Neural cell (in vitro differentiated cells): ENCODE measurements around the gene SFT2D1. TPM values are rescaled to one million over a fixed set of nuclear protein-coding genes. Genes with fewer than 3 reads are reported as not detected.

Experiments
- H2AFZ ChIP-seq: fragments of 200-600, 300-800 bp; sonication (generic), shearing (Covaris generic); 2 replicates; pipeline ENCODE4 v1.6.0; 2014; ENCODE audit warnings: low read depth, mild to moderate bottlenecking, antibody characterized with exemption, low read length, moderate library complexity
- H3F3A ChIP-seq: fragments of 200-600 bp; shearing (Covaris generic); 2 replicates; pipeline ENCODE4 v1.6.1; 2016; ENCODE audit warnings: mild to moderate bottlenecking, moderate library complexity, mixed read lengths, antibody characterized with exemption, low read length; ENCODE audit not compliant: insufficient read depth, poor library complexity, severe bottlenecking
- H3K27ac ChIP-seq: fragments of 200-600, 300-800 bp; sonication (generic), shearing (Covaris generic); 2 replicates; pipeline ENCODE4 v1.5.1; 2014; ENCODE audit warnings: mild to moderate bottlenecking, low read length, moderate library complexity
- H3K27me3 ChIP-seq: fragments of 300-800, 200-600 bp; sonication (generic), shearing (Covaris generic); 2 replicates; pipeline ENCODE4 v1.6.0; 2014; ENCODE audit warnings: mild to moderate bottlenecking, low read depth, low read length, moderate library complexity; ENCODE audit not compliant: insufficient read depth
- H3K36me3 ChIP-seq: fragments of 300-800, 200-600 bp; sonication (generic), shearing (Covaris generic); 2 replicates; pipeline ENCODE4 v1.5.1; 2014; ENCODE audit warnings: mild to moderate bottlenecking, antibody characterized with exemption, low read length, moderate library complexity; ENCODE audit not compliant: insufficient read depth
- H3K4me2 ChIP-seq: fragments of 300-800, 200-600 bp; sonication (generic), shearing (Covaris generic); 2 replicates; pipeline ENCODE4 v1.6.0; 2014; ENCODE audit warnings: mild to moderate bottlenecking, low read length
- H3K4me3 ChIP-seq: fragments of 300-800, 200-600 bp; sonication (generic), shearing (Covaris generic); 2 replicates; pipeline ENCODE4 v1.5.1; 2014; ENCODE audit warnings: mild to moderate bottlenecking, low read length, moderate library complexity
- H3K79me2 ChIP-seq: fragments of 200-600 bp; shearing (Covaris generic); replicated peaks from 2 replicates; pipeline ENCODE4 v1.6.0; 2014; ENCODE audit warnings: mild to moderate bottlenecking, low read length, moderate library complexity; ENCODE audit not compliant: insufficient read depth
- H3K9ac ChIP-seq: fragments of 300-800, 200-600 bp; sonication (generic), shearing (Covaris generic); 2 replicates; pipeline ENCODE4 v1.6.1; 2016; ENCODE audit warnings: mild to moderate bottlenecking, low read length, mixed read lengths
- H3K9me2 ChIP-seq: fragments of 200-600 bp; shearing (Covaris generic); 2 replicates; pipeline ENCODE4 v1.6.1; 2016; ENCODE audit warnings: mild to moderate bottlenecking, low read length, mixed read lengths; ENCODE audit not compliant: insufficient read depth
- H3K9me3 ChIP-seq: fragments of 200-600, 300-800 bp; sonication (generic), shearing (Covaris generic); 2 replicates; pipeline ENCODE4 v1.6.1; 2016; ENCODE audit warnings: mild to moderate bottlenecking, mixed run types, low read length, moderate library complexity, mixed read lengths
- H4K20me1 ChIP-seq: fragments of 200-600 bp; shearing (Covaris generic); 2 replicates; pipeline ENCODE4 v1.6.1; 2016; ENCODE audit warnings: mild to moderate bottlenecking, mixed run types; ENCODE audit not compliant: insufficient read depth
- EP300 ChIP-seq: fragments of 450-650 bp; conservative IDR thresholded peaks from 2 replicates; pipeline ENCODE4 v1.6.1; 2014; ENCODE audit warnings: antibody characterized with exemption, mild to moderate bottlenecking, moderate library complexity; ENCODE audit not compliant: poor library complexity, severe bottlenecking
- EZH2 ChIP-seq: fragments of 200-600, 300-800 bp; shearing (Covaris generic), sonication (generic); IDR thresholded peaks from 2 replicates; pipeline ENCODE4 v1.6.1; 2014; ENCODE audit warnings: antibody characterized with exemption, low read length, borderline replicate concordance, mild to moderate bottlenecking; ENCODE audit not compliant: insufficient read depth, poor library complexity, severe bottlenecking
- MXI1 ChIP-seq: fragments of 450-650 bp; conservative IDR thresholded peaks from 2 replicates; pipeline ENCODE4 v1.6.1; 2014; ENCODE audit warnings: antibody characterized with exemption, mild to moderate bottlenecking; ENCODE audit not compliant: poor library complexity, severe bottlenecking
- SMC3 ChIP-seq: fragments of 450-650 bp; conservative IDR thresholded peaks from 2 replicates; pipeline ENCODE4 v1.6.1; 2014; ENCODE audit warnings: antibody characterized with exemption, mild to moderate bottlenecking, moderate library complexity; ENCODE audit not compliant: poor library complexity
- TAF1 ChIP-seq: IDR thresholded peaks from 2 replicates; pipeline ENCODE4 v1.6.1; 2012; ENCODE audit warnings: low read depth
- polyA plus RNA-seq: library from polyadenylated mRNA; depleted of rRNA; stranded (reverse); fragments of >200 nt; gene quantifications from 2 replicates; pipeline ENCODE4 v1.2.3, GENCODE V29; 2014
- TF ChIP-seq, protein P1 (sequence below): IDR thresholded peaks from 2 replicates; pipeline ENCODE4 v1.6.1; 2012; ENCODE audit warnings: borderline replicate concordance
- TF ChIP-seq, protein P2 (sequence below): fragments of 450-650 bp; IDR thresholded peaks from 2 replicates; pipeline ENCODE4 v1.5.1; 2014; ENCODE audit warnings: antibody characterized with exemption, mild to moderate bottlenecking, moderate library complexity; ENCODE audit not compliant: poor library complexity, severe bottlenecking

Gene SFT2D1
- polyA plus RNA-seq, 1 donor from 2014 or later: 81.7 TPM

DNA sequence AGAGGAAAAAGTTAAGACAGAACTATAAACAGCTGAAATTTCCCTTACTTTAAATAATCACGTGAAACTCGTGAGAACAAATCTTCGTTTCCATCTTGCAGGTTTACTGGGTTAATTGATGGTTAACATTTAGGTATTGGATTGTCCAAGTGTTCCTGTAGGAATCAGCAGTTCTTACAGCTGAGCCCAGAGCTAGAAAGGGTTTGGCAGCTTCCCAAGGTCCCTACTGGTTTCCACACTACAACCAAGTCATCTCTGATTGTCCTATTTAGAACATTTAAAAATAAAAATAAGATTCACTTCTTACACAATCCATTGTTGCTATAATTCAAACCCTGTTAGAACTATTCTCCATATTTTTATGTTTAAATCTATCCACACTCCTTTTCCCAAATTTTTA is 24.6 kb upstream of the SFT2D1 start:
- Histone ChIP-seq H3K4me3 (no peak overlapping the region), H3K79me2 (no peaks in the 10 kb centered on the region), H3F3A (no peaks in the 10 kb centered on the region), H3K36me3 (peaks cover 19% of the 10 kb centered on the region), H4K20me1 (no peaks in the 10 kb centered on the region), H3K9ac (no peak overlapping the region), H3K27ac (no peak overlapping the region), H3K4me2 (no peak overlapping the region), H2AFZ (no peak overlapping the region), H3K27me3 (no peaks in the 10 kb centered on the region), H3K9me2 (no peaks in the 10 kb centered on the region), H3K9me3 (no peaks in the 10 kb centered on the region)
- TF ChIP-seq SMC3: no peak
- TF ChIP-seq, protein P1, sequence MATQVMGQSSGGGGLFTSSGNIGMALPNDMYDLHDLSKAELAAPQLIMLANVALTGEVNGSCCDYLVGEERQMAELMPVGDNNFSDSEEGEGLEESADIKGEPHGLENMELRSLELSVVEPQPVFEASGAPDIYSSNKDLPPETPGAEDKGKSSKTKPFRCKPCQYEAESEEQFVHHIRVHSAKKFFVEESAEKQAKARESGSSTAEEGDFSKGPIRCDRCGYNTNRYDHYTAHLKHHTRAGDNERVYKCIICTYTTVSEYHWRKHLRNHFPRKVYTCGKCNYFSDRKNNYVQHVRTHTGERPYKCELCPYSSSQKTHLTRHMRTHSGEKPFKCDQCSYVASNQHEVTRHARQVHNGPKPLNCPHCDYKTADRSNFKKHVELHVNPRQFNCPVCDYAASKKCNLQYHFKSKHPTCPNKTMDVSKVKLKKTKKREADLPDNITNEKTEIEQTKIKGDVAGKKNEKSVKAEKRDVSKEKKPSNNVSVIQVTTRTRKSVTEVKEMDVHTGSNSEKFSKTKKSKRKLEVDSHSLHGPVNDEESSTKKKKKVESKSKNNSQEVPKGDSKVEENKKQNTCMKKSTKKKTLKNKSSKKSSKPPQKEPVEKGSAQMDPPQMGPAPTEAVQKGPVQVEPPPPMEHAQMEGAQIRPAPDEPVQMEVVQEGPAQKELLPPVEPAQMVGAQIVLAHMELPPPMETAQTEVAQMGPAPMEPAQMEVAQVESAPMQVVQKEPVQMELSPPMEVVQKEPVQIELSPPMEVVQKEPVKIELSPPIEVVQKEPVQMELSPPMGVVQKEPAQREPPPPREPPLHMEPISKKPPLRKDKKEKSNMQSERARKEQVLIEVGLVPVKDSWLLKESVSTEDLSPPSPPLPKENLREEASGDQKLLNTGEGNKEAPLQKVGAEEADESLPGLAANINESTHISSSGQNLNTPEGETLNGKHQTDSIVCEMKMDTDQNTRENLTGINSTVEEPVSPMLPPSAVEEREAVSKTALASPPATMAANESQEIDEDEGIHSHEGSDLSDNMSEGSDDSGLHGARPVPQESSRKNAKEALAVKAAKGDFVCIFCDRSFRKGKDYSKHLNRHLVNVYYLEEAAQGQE: no peak
- TF ChIP-seq EZH2: no peak

- Histone ChIP-seq H3K9me2 (no peaks in the 10 kb centered on the region), H2AFZ (no peak overlapping the region), H3K4me3 (no peak overlapping the region), H3K27ac (no peak overlapping the region), H3F3A (no peaks in the 10 kb centered on the region), H3K36me3 (peaks cover 19% of the 10 kb centered on the region), H3K79me2 (no peaks in the 10 kb centered on the region), H4K20me1 (no peaks in the 10 kb centered on the region), H3K4me2 (no peak overlapping the region), H3K27me3 (no peaks in the 10 kb centered on the region), H3K9me3 (no peaks in the 10 kb centered on the region), H3K9ac (no peak overlapping the region)
- TF ChIP-seq EP300 (no peak), EZH2 (no peak), MXI1 (no peak), TAF1 (no peak)
- TF ChIP-seq, protein P2, sequence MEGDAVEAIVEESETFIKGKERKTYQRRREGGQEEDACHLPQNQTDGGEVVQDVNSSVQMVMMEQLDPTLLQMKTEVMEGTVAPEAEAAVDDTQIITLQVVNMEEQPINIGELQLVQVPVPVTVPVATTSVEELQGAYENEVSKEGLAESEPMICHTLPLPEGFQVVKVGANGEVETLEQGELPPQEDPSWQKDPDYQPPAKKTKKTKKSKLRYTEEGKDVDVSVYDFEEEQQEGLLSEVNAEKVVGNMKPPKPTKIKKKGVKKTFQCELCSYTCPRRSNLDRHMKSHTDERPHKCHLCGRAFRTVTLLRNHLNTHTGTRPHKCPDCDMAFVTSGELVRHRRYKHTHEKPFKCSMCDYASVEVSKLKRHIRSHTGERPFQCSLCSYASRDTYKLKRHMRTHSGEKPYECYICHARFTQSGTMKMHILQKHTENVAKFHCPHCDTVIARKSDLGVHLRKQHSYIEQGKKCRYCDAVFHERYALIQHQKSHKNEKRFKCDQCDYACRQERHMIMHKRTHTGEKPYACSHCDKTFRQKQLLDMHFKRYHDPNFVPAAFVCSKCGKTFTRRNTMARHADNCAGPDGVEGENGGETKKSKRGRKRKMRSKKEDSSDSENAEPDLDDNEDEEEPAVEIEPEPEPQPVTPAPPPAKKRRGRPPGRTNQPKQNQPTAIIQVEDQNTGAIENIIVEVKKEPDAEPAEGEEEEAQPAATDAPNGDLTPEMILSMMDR: no peak
- TF ChIP-seq, protein P1: no peak
Observed at GRCh38 chr6:166365806-166366205, 23.5 kb upstream of the SFT2D1 start.
